Activated T-cell treated with anti-CD3 and anti-CD28 coated beads, Interleukin-2, amount 50 U/mL, for 48 hours (primary cell): ENCODE measurements around the gene HOOK1.
"Not testable (repeated sequence)": the region's sequence is repeated elsewhere in the genome, so short reads cannot be mapped to it uniquely, and the experiment has no call there.

Experiments
- DNase-seq, 2 experiments: peaks; one replicate each; pipeline ENCODE4 v3.0.0-alpha.2; 2020

HOOK1 gene

GRCh38 chr1:59827055-59827643 is 12.4 kb downstream of the HOOK1 start:
- no peak for DNase-seq

GRCh38 chr1:59828160-59828559 is 13.4 kb downstream of the HOOK1 start:
- DNase-seq = no peak

- no peak for DNase-seq
Measured at GRCh38 chr1:59831529-59831928, 16.8 kb downstream of the HOOK1 start.

GRCh38 chr1:59833022-59833421 is 18.3 kb downstream of the HOOK1 start:
- no peak for DNase-seq

- no peak for DNase-seq
Measured at GRCh38 chr1:59833991-59834390, 19.2 kb downstream of the HOOK1 start.

GRCh38 chr1:59837857-59838256 is 23.1 kb downstream of the HOOK1 start:
- DNase-seq = not testable (repeated sequence)

GRCh38 chr1:59845091-59845490 is 30.3 kb downstream of the HOOK1 start:
- DNase-seq = no peak

GRCh38 chr1:59846209-59846894 is 31.6 kb downstream of the HOOK1 start:
- DNase-seq = no peak

- no peak for DNase-seq
Measured at GRCh38 chr1:59846895-59847282, 32.1 kb downstream of the HOOK1 start.

- DNase-seq = no peak
Measured at GRCh38 chr1:59852117-59852516, 37.4 kb downstream of the HOOK1 start.

- not testable (repeated sequence) for DNase-seq
Measured at GRCh38 chr1:59855297-59855696, 40.5 kb downstream of the HOOK1 start.

- no peak for DNase-seq
Measured at GRCh38 chr1:59856725-59857338, 42.1 kb downstream of the HOOK1 start.

- DNase-seq = no peak
Measured at GRCh38 chr1:59857679-59858354, 43.1 kb downstream of the HOOK1 start.

GRCh38 chr1:59866462-59866861 is 51.7 kb downstream of the HOOK1 start:
- no peak for DNase-seq

- no peak for DNase-seq
Measured at GRCh38 chr1:59871746-59872145, 57.0 kb downstream of the HOOK1 start.

GRCh38 chr1:59877108-59877682 is 62.4 kb downstream of the HOOK1 start:
- DNase-seq = no peak

- no peak for DNase-seq
Measured at GRCh38 chr1:59878370-59878769, 63.6 kb downstream of the HOOK1 start.

GRCh38 chr1:59879574-59879973 is 64.8 kb downstream of the HOOK1 start:
- DNase-seq = peak; percentile 53 to 58

- DNase-seq = no peak
Measured at GRCh38 chr1:59879996-59880505, 65.3 kb downstream of the HOOK1 start.

GRCh38 chr1:59880735-59881134 is 66.0 kb downstream of the HOOK1 start:
- no peak for DNase-seq

- no peak for DNase-seq
Measured at GRCh38 chr1:59885160-59885832, 70.5 kb downstream of the HOOK1 start.
